HEK293T (cell line): ENCODE data around the gene STEAP2.

Source experiments
- ARNT ChIP-seq: fragments of 450-650 bp; IDR thresholded peaks from 2 replicates; pipeline ENCODE4 v1.6.1; 2017; ENCODE audit warnings: mild to moderate bottlenecking
- BHLHE40 ChIP-seq: fragments of 450-650 bp; IDR thresholded peaks from 2 replicates; pipeline ENCODE4 v1.6.1; 2016; ENCODE audit warnings: mild to moderate bottlenecking, moderate library complexity, borderline replicate concordance
- ELF4 ChIP-seq: fragments of 450-650 bp; IDR thresholded peaks from 2 replicates; pipeline ENCODE4 v1.6.1; 2017; ENCODE audit warnings: antibody characterized with exemption
- FOXA1 ChIP-seq: fragments of 450-650 bp; IDR thresholded peaks from 2 replicates; pipeline ENCODE4 v1.6.1; 2016; ENCODE audit warnings: mild to moderate bottlenecking
- FOXM1 ChIP-seq: fragments of 450-650 bp; IDR thresholded peaks from 2 replicates; pipeline ENCODE4 v1.6.1; 2017; ENCODE audit warnings: mild to moderate bottlenecking, borderline replicate concordance
- L3MBTL2 ChIP-seq: fragments of 450-650 bp; conservative IDR thresholded peaks from 2 replicates; pipeline ENCODE4 v1.6.1; 2016; ENCODE audit warnings: mild to moderate bottlenecking
- PKNOX1 ChIP-seq: fragments of 450-650 bp; IDR thresholded peaks from 2 replicates; pipeline ENCODE4 v1.6.1; 2016
- SP1 ChIP-seq: fragments of 450-650 bp; IDR thresholded peaks from 2 replicates; pipeline ENCODE4 v1.6.1; 2017
- TARDBP ChIP-seq: fragments of 450-650 bp; IDR thresholded peaks from 2 replicates; pipeline ENCODE4 v1.6.1; 2016
- ZNF384 ChIP-seq: fragments of 450-650 bp; IDR thresholded peaks from 2 replicates; pipeline ENCODE4 v1.6.1; 2016

- TF ChIP-seq L3MBTL2 (no peak), SP1 (no peak), FOXA1 (no peak), TARDBP (no peak), FOXM1 (no peak), ELF4 (no peak), ZNF384 (no peak), BHLHE40 (no peak), PKNOX1 (no peak), ARNT (no peak)
These were observed 25.3 kb downstream of the STEAP2 start for GRCh38 chr7:90236721-90237289.
